Aorta (tissue), 5 donors: ENCODE measurements around the gene XYLT1. TPM values are rescaled to one million over a fixed set of nuclear protein-coding genes. Genes with fewer than 3 reads are reported as not detected.
A peak's percentile ranks its signal among the peaks of the same experiment; 100 is the strongest.

ENCODE experiments used
- ATAC-seq: fragments of 200-7000 bp; cut with Tn5 transposase; one replicate; pipeline ENCODE4 v1.9.1; 2022; ENCODE audit warnings: moderate library complexity; ENCODE audit not compliant: low FRiP score
- DNase-seq, 2 donors: peaks; one replicate each; pipeline ENCODE4 v3.0.0-alpha.2; 2020
- H3K27ac ChIP-seq, 2 donors: one replicate each; pipeline ENCODE4 v1.5.1; 2013; ENCODE audit warnings: low read length in 2 of 2, mild to moderate bottlenecking in 2 of 2, moderate library complexity in 2 of 2, control low read depth in 1 of 2, inconsistent platforms in 1 of 2, low read depth in 1 of 2
- H3K27me3 ChIP-seq, 2 donors: one replicate each; pipeline ENCODE4 v1.6.1; 2013; ENCODE audit warnings: control low read depth in 1 of 2, low read length in 1 of 2, mild to moderate bottlenecking in 1 of 2, moderate library complexity in 1 of 2; ENCODE audit not compliant: insufficient read depth in 2 of 2, control insufficient read depth in 1 of 2
- H3K36me3 ChIP-seq, 2 donors: one replicate each; pipeline ENCODE4 v1.6.1; 2013; ENCODE audit warnings: control low read depth in 1 of 2, low read length in 1 of 2, mild to moderate bottlenecking in 1 of 2; ENCODE audit not compliant: insufficient read depth in 2 of 2, control insufficient read depth in 1 of 2
- H3K4me1 ChIP-seq, 2 donors: one replicate each; pipeline ENCODE4 v1.6.1; 2013; ENCODE audit warnings: low read length in 2 of 2, control low read depth in 1 of 2, mild to moderate bottlenecking in 1 of 2, moderate library complexity in 1 of 2; ENCODE audit not compliant: insufficient read depth in 2 of 2, control insufficient read depth in 1 of 2
- H3K4me3 ChIP-seq, 2 donors: one replicate each; pipeline ENCODE4 v1.5.1; 2013; ENCODE audit warnings: low read length in 2 of 2, control low read depth in 1 of 2, mild to moderate bottlenecking in 1 of 2
- H3K9me3 ChIP-seq: one replicate; pipeline ENCODE4 v1.6.1; 2013; ENCODE audit warnings: mild to moderate bottlenecking, low read length; ENCODE audit not compliant: control insufficient read depth
- WGBS, 2 donors: extraction: QIAGEN DNeasy Blood & Tissue Kit; methylation state at CpG; one replicate each; pipeline ENCODE4 v1.1.7; 2013; 5-methylcytosine and 5-hydroxymethylcytosine counted together
- intact Hi-C, 2 donors: fragments of 100-400 bp; cut with DNase I; formaldehyde crosslinking; loops; one replicate each; pipeline versions ENCODE4 v1.14.2 to v1.15.0; 2022
- polyA plus RNA-seq, 2 donors: library from polyadenylated mRNA; stranded (reverse); fragments of 200-250 nt; gene quantifications; one replicate each; pipeline ENCODE4 v1.2.3, GENCODE V29; 2013
- total RNA-seq, 2 donors: library from RNA; stranded (reverse); fragmentation: NEBNext Ultra II Directional; extraction: Animal tissue kit (Norgen Biotek cat#: 25700); gene quantifications; one replicate each; pipeline ENCODE4 v1.2.1, GENCODE V29; 2021
- donor health status: healthy with polysubstance abuse.
- donor health status: Bipolar disorder and iron deficiency.
- donor health status: DM: no; HTN: no; CAD: no.
- donor health status: DM: no; HTN: no; CAD: no.
- donor health status: DM: yes; HTN: yes; CAD: no.

Gene XYLT1
- total and polyA plus RNA-seq, 4 donors: 1.3 to 15.9 (median 8.6) TPM

DNA sequence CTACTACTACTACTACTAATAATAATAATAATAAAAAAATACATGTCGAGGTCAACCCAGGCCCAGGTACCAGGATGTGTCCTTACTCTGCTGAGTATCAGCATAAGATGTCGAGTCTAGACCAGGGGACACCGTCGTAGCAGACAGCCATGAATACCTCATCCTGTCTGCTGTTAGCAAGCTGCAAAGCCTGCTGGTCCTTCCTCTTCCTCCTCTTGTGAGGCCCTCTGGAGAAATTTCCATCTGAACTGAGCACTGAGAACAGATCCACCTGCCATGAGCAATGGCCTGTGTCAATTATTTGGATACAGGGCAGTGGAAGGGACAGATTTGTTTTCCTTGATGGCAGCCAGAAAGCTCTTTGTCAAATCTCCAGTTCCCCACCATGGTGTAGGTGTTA lies 168.5 kb downstream of the XYLT1 start:
- WGBS, 2 donors: 93 to 96% methylated on average over 4 of the region's 4 CpGs
- H3K9me3 ChIP-seq: no peaks in the 10 kb centered on the region
- DNase-seq: no peak
- no peak overlapping the region for H3K27ac ChIP-seq
- no peak for ATAC-seq
- intact Hi-C loops: no loop called here
- no peak overlapping the region for H3K4me3 ChIP-seq
- no peaks in the 10 kb centered on the region for H3K4me1 ChIP-seq
- no peaks in the 10 kb centered on the region for H3K36me3 ChIP-seq
- no peaks in the 10 kb centered on the region for H3K27me3 ChIP-seq

DNA sequence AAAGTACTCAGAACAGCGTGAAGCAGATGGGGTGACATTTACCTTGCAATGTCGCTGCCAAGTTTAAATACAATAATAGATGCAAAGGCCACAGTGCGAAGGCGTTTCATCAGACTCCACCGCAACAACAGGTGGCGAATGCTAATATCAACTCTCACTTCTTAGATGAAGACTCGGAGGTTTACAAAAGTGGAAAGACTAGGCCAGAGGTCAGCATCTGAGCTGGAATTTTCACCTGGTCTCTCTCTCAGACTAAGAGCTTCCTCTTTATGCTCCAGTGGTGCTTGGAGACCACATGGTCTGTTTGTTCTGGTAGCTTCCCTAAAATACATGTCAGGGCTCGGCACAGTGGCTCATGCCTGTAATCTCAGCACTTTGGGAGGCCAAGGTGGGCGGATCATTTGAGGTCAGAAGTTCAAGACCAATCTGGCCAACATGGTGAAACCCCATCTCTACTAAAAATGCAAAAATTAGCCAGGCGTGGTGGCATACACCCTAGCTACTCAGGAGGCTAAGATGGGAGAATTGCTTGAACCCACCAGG lies 169.1 kb downstream of the XYLT1 start:
- intact Hi-C loops: no loop called here
- Histone ChIP-seq H3K4me3 (no peak overlapping the region), H3K27ac (no peak overlapping the region), H3K9me3 (no peaks in the 10 kb centered on the region), H3K36me3 (no peaks in the 10 kb centered on the region), H3K4me1 (no peaks in the 10 kb centered on the region), H3K27me3 (no peaks in the 10 kb centered on the region)
- WGBS, 2 donors: 94 to 98% methylated on average over 10 of the region's 10 CpGs
- no peak for ATAC-seq
- DNase-seq: no peak

DNA sequence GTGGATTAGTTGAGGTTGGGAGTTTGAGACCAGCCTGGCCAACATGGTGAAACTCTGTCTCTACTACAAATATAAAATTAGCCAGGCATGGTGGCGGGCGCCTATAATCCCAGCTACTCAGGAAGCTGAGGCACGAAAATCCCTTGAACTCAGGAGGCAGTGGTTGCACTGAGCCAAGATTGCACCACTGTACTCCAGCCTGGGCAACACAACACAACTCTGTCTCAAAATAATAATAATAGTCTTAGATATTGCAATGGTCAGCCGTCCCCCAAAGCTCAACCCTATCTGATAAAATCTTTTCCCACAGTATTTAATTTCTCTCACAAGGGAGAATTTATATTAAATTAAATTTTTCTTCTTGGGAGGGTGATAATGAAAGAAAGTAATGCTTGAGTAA lies 169.6 kb downstream of the XYLT1 start:
- Histone ChIP-seq H3K4me1 (peaks cover 0 to 4% of the 10 kb centered on the region in 2 donors), H3K4me3 (no peak overlapping the region), H3K27me3 (no peaks in the 10 kb centered on the region), H3K27ac (no peak overlapping the region), H3K9me3 (no peaks in the 10 kb centered on the region), H3K36me3 (no peaks in the 10 kb centered on the region)
- ATAC-seq: no peak
- WGBS, 2 donors: 96 to 98% methylated on average over 4 of the region's 4 CpGs
- DNase-seq: no peak
- intact Hi-C loops: no loop called here

DNA sequence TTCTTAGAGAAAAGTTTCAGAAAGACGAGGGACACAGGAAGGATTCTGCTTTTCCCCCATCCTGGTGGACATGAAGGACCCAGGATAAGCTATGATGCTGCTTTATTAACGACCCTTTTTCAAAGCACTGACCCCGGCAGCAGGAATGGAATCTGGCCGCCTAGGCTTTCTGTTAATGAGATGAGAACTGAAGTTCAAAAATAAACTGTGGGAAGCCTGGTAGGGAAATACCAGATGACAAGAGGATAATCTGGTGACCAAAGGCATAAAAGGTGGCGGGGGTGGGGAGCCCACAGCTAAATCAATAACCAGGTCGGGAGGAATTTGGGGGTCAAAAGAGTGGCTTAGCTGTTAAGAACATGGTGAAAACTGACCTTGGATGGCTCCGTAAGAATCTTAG lies 171.0 kb downstream of the XYLT1 start:
- Histone ChIP-seq H3K4me1 (peaks cover 0 to 8% of the 10 kb centered on the region in 2 donors), H3K4me3 (no peak overlapping the region), H3K27me3 (no peaks in the 10 kb centered on the region), H3K27ac (no peak overlapping the region), H3K36me3 (no peaks in the 10 kb centered on the region), H3K9me3 (no peaks in the 10 kb centered on the region)
- 84 to 86% methylated on average over 7 of the region's 7 CpGs for WGBS, 2 donors
- DNase-seq: no peak
- no peak for ATAC-seq
- intact Hi-C loops: loop anchor here in 1 of 2 donors (10.0 kb wide), 1 partner anchor 1485 kb away; no protein-coding TSS in a partner anchor

DNA sequence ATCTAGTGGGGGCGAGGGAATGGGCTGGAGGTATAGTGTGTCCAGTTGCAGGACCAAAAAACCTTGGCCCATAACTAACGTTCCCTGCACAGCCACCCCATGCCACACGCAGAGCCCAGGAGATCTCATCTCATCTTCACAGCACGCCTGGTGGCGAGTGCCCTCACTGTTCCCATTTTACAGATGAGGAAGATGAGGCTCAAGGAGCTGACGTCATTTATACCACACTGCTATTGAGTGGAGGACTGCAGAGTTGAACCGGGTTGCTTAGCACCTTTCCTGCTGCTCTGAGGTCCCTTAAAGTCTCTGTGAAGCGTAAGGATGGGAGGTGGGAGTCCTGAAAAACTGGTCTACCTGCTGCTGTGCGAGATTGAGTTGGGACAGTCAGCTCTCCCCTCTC lies 172.5 kb downstream of the XYLT1 start:
- no peak overlapping the region for H3K4me3 ChIP-seq
- no peaks in the 10 kb centered on the region for H3K27me3 ChIP-seq
- ATAC-seq: no peak
- DNase-seq: no peak
- intact Hi-C loops: loop anchor here in 1 of 2 donors (10.0 kb wide), 1 partner anchor 1487 kb away; no protein-coding TSS in a partner anchor
- no peak overlapping the region for H3K27ac ChIP-seq
- H3K4me1 ChIP-seq: peaks cover 0 to 8% of the 10 kb centered on the region in 2 donors
- no peaks in the 10 kb centered on the region for H3K9me3 ChIP-seq
- no peaks in the 10 kb centered on the region for H3K36me3 ChIP-seq
- 97% methylated on average over 9 of the region's 9 CpGs for WGBS, 2 donors

DNA sequence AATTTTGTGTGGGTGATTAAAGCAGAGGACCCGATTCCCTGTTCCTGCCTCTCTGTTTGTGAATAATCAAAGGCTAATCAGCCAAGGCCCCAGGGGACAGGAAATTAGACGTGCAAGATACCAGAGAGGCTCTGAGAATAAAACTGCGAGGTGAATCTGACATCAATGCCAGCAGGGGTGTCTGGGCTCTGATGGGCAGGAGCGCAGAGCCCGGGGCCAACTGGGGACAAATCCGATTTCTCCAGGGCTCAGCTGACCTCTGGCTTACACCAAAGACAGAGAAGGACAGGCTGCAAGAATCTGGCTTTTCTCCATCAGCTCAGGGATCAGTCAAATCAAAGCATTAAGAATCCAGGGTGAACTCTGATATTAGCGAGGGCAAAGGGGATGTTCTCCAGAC lies 174.3 kb downstream of the XYLT1 start:
- Histone ChIP-seq H3K27me3 (no peaks in the 10 kb centered on the region), H3K27ac (no peak overlapping the region), H3K4me1 (peaks cover 0 to 8% of the 10 kb centered on the region in 2 donors), H3K9me3 (no peaks in the 10 kb centered on the region), H3K4me3 (no peak overlapping the region), H3K36me3 (no peaks in the 10 kb centered on the region)
- DNase-seq (no peak), ATAC-seq (no peak)
- intact Hi-C loops: loop anchor here in 1 of 2 donors (10.0 kb wide), 1 partner anchor 1488 kb away; no protein-coding TSS in a partner anchor
- 18 to 22% methylated on average over 7 of the region's 7 CpGs for WGBS, 2 donors

DNA sequence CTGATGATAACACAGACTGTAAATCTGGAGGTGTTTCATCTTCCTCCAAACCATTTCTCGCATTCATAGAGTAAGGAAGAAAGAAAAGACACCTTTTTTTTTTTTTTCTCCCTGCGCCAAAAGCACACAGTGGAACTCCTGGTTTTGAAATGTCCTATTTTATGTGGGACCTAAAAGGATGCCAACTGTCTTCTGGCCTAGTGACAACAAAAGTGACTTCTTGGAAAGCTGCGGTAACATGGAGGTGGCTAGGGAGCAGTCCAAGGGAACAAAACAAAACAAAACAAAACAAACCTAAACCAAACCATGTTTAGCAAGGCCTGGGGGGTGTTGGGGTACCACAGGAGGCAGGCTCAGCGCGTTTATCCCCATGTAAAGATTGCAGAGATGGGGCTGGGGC lies 174.8 kb downstream of the XYLT1 start:
- ATAC-seq: no peak
- Histone ChIP-seq H3K36me3 (no peaks in the 10 kb centered on the region), H3K27me3 (no peaks in the 10 kb centered on the region), H3K9me3 (no peaks in the 10 kb centered on the region), H3K4me3 (no peak overlapping the region), H3K4me1 (peaks cover 0 to 8% of the 10 kb centered on the region in 2 donors), H3K27ac (peak overlapping the region in 1 of 2 donors; percentile 13)
- 14 to 23% methylated on average over 5 of the region's 5 CpGs for WGBS, 2 donors
- intact Hi-C loops: loop anchor here in 1 of 2 donors (10.0 kb wide), 1 partner anchor 1489 kb away; no protein-coding TSS in a partner anchor
- no peak for DNase-seq

DNA sequence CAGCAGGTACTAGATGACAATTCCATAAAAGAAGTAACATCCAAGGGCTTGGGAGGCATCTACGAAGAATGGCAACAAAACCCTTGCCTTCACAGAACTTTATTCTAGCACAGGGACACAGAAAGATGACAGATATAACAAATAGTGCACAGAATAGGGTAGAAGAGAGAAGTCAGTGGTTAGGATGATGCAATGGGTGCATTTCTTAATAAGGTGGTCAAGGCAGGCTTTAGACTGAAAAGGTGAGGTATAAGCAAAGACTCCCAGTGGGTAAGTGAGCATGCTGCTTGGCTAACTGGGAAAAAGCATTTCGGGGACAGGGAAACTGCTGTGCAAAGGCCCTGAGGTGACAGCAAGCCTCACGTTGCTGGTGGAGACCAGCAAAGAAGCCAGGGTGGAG lies 175.9 kb downstream of the XYLT1 start:
- Histone ChIP-seq H3K36me3 (no peaks in the 10 kb centered on the region), H3K4me3 (no peak overlapping the region), H3K27me3 (no peaks in the 10 kb centered on the region), H3K4me1 (peaks cover 0 to 8% of the 10 kb centered on the region in 2 donors), H3K9me3 (no peaks in the 10 kb centered on the region), H3K27ac (no peak overlapping the region)
- 94 to 99% methylated on average over 3 of the region's 3 CpGs for WGBS, 2 donors
- no peak for ATAC-seq
- DNase-seq: no peak
- intact Hi-C loops: loop anchor here in 1 of 2 donors (10.0 kb wide), 1 partner anchor 1490 kb away; no protein-coding TSS in a partner anchor

DNA sequence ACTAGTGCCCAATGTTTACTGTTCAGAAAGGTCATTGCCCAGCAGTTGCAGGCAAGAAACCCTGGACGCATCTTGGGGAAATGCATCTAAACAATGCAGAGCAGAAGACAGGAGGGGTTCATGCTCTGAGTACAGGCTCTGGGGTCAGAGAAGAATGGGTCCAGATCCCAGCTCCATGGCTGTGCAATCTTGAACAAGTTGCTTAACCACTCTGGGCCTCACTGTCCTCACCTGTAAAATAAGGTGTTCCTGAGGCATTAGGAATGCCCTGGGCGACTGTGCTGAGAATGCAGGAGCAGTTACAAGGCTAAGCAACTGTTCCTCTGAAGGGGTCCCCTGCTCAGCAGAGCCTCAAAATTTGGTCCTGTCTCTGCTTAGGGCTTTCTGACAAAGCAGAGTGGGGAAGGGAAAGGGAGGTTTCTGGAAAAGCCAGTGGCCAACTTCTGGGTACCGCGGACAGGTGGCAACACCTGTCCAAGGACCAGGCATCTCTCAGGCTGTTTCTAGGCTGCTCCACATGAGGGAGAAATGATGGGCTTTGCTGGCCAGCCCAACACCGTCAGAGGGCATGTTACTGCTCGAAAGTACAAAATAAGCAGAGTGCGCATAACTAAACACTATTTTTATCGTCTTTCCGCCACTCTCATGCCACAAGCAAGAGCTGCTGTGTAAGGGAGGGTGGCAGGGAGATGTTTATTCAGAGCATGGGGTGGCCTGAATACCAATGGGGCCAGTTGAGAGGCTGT lies 176.8 kb downstream of the XYLT1 start:
- DNase-seq: no peak
- Histone ChIP-seq H3K36me3 (no peaks in the 10 kb centered on the region), H3K4me3 (no peak overlapping the region), H3K4me1 (peaks cover 0 to 8% of the 10 kb centered on the region in 2 donors), H3K27me3 (no peaks in the 10 kb centered on the region), H3K27ac (no peak overlapping the region), H3K9me3 (no peaks in the 10 kb centered on the region)
- WGBS, 2 donors: 54 to 56% methylated on average over 9 of the region's 9 CpGs
- no peak for ATAC-seq
- intact Hi-C loops: loop anchor here in 1 of 2 donors (10.0 kb wide), 1 partner anchor 1491 kb away; no protein-coding TSS in a partner anchor
